Vagina (tissue), 2 donors: ENCODE results near the gene TMEM95.

Source experiments
- POLR2A ChIP-seq, 2 donors: fragments of 450-650 bp; IDR thresholded peaks; one replicate each; pipeline ENCODE4 v1.6.1; 2017; ENCODE audit warnings: antibody characterized with exemption in 2 of 2, mild to moderate bottlenecking in 2 of 2, moderate library complexity in 2 of 2
- POLR2AphosphoS5 ChIP-seq, 2 donors: sonication (generic); formaldehyde crosslinking; IDR thresholded peaks; one replicate each; pipeline ENCODE4 v1.9.0; 2017; ENCODE audit warnings: antibody characterized with exemption in 2 of 2, mild to moderate bottlenecking in 2 of 2, low read depth in 1 of 2; ENCODE audit not compliant: insufficient read depth in 1 of 2
- TF ChIP-seq, protein P1 (sequence below), 3 experiments: fragments of 450-650 bp in 2 of 3; fragments of 200-600 bp in 1 of 3; sonication (generic) in 1 of 3; IDR thresholded peaks; one replicate each; pipeline ENCODE4 v1.5.1; 2017 to 2019; ENCODE audit warnings: antibody characterized with exemption in 3 of 3, mild to moderate bottlenecking in 2 of 3, moderate library complexity in 2 of 3

DNA sequence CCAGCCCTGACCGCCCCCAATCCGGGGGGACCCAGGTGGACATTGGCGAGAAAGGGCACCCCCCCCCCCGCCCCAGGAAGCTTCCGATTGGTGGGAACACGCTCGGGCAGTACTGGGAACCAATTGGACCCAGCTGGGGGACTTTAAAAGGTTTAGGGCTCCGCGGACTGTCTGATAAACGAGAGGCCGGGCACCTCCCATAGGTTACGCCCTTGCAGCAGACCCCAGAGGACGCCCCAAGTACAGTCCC, 48.7 kb downstream of the TMEM95 start:
- TF ChIP-seq, protein P1, sequence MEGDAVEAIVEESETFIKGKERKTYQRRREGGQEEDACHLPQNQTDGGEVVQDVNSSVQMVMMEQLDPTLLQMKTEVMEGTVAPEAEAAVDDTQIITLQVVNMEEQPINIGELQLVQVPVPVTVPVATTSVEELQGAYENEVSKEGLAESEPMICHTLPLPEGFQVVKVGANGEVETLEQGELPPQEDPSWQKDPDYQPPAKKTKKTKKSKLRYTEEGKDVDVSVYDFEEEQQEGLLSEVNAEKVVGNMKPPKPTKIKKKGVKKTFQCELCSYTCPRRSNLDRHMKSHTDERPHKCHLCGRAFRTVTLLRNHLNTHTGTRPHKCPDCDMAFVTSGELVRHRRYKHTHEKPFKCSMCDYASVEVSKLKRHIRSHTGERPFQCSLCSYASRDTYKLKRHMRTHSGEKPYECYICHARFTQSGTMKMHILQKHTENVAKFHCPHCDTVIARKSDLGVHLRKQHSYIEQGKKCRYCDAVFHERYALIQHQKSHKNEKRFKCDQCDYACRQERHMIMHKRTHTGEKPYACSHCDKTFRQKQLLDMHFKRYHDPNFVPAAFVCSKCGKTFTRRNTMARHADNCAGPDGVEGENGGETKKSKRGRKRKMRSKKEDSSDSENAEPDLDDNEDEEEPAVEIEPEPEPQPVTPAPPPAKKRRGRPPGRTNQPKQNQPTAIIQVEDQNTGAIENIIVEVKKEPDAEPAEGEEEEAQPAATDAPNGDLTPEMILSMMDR (IDR thresholded peaks at IDR 0.05): no peak
- TF ChIP-seq POLR2A (IDR thresholded peaks at IDR 0.05) (no peak), POLR2AphosphoS5 (IDR thresholded peaks at IDR 0.05; ENCODE audit: insufficient read depth in 1 of 2, low read depth in 1 of 2) (no peak)
